ENCODE measurements around the gene CCDC88B.

CCDC88B gene

GRCh38 chr11:64360448-64360921, 20.5 kb downstream of the CCDC88B start:
- no peak for TF ChIP-seq REST (IDR thresholded peaks at IDR 0.05; ENCODE audit: insufficient read depth in 1 of 2, low read depth in 2 of 2, low read length in 2 of 2)
- no peak for TF ChIP-seq POLR2AphosphoS5 (IDR thresholded peaks at IDR 0.05; ENCODE audit: low read depth, low read length)
- TF ChIP-seq SIN3A (IDR thresholded peaks at IDR 0.05; ENCODE audit: borderline replicate concordance, insufficient read depth, low read length), result no peak
- TF ChIP-seq TAF1 (IDR thresholded peaks at IDR 0.05; ENCODE audit: borderline replicate concordance, insufficient read depth, low read length), result no peak
- TF ChIP-seq FOXP2 (optimal IDR thresholded peaks at IDR 0.05; ENCODE audit: borderline replicate concordance, extremely low read depth, extremely low read length, insufficient read depth), result no peak

GRCh38 chr11:64361659-64362058, 21.7 kb downstream of the CCDC88B start:
- no peak for TF ChIP-seq REST (IDR thresholded peaks at IDR 0.05; ENCODE audit: insufficient read depth in 1 of 2, low read depth in 2 of 2, low read length in 2 of 2)
- TF ChIP-seq TAF1 (IDR thresholded peaks at IDR 0.05; ENCODE audit: borderline replicate concordance, insufficient read depth, low read length), result no peak
- TF ChIP-seq SIN3A (IDR thresholded peaks at IDR 0.05; ENCODE audit: borderline replicate concordance, insufficient read depth, low read length), result no peak
- TF ChIP-seq POLR2AphosphoS5 (IDR thresholded peaks at IDR 0.05; ENCODE audit: low read depth, low read length), result no peak
- TF ChIP-seq FOXP2 (optimal IDR thresholded peaks at IDR 0.05; ENCODE audit: borderline replicate concordance, extremely low read depth, extremely low read length, insufficient read depth), result no peak

GRCh38 chr11:64362339-64362738, 22.3 kb downstream of the CCDC88B start:
- TF ChIP-seq REST (IDR thresholded peaks at IDR 0.05; ENCODE audit: insufficient read depth in 1 of 2, low read depth in 2 of 2, low read length in 2 of 2) (no peak), FOXP2 (optimal IDR thresholded peaks at IDR 0.05; ENCODE audit: borderline replicate concordance, extremely low read depth, extremely low read length, insufficient read depth) (no peak), SIN3A (IDR thresholded peaks at IDR 0.05; ENCODE audit: borderline replicate concordance, insufficient read depth, low read length) (no peak), TAF1 (IDR thresholded peaks at IDR 0.05; ENCODE audit: borderline replicate concordance, insufficient read depth, low read length) (no peak), POLR2AphosphoS5 (IDR thresholded peaks at IDR 0.05; ENCODE audit: low read depth, low read length) (no peak)

- TF ChIP-seq REST (IDR thresholded peaks at IDR 0.05; ENCODE audit: insufficient read depth in 1 of 2, low read depth in 2 of 2, low read length in 2 of 2) (no peak), FOXP2 (optimal IDR thresholded peaks at IDR 0.05; ENCODE audit: borderline replicate concordance, extremely low read depth, extremely low read length, insufficient read depth) (no peak), SIN3A (IDR thresholded peaks at IDR 0.05; ENCODE audit: borderline replicate concordance, insufficient read depth, low read length) (no peak), POLR2AphosphoS5 (IDR thresholded peaks at IDR 0.05; ENCODE audit: low read depth, low read length) (no peak), TAF1 (IDR thresholded peaks at IDR 0.05; ENCODE audit: borderline replicate concordance, insufficient read depth, low read length) (no peak)
These were observed 24.4 kb downstream of the CCDC88B start for GRCh38 chr11:64364435-64364834.

- no peak for TF ChIP-seq SIN3A (IDR thresholded peaks at IDR 0.05; ENCODE audit: borderline replicate concordance, insufficient read depth, low read length)
- TF ChIP-seq TAF1 (IDR thresholded peaks at IDR 0.05; ENCODE audit: borderline replicate concordance, insufficient read depth, low read length), result no peak
- TF ChIP-seq REST (IDR thresholded peaks at IDR 0.05; ENCODE audit: insufficient read depth in 1 of 2, low read depth in 2 of 2, low read length in 2 of 2), result no peak
- no peak for TF ChIP-seq FOXP2 (optimal IDR thresholded peaks at IDR 0.05; ENCODE audit: borderline replicate concordance, extremely low read depth, extremely low read length, insufficient read depth)
- no peak for TF ChIP-seq POLR2AphosphoS5 (IDR thresholded peaks at IDR 0.05; ENCODE audit: low read depth, low read length)
These were observed 24.9 kb downstream of the CCDC88B start for GRCh38 chr11:64364911-64365310.

All from PFSK-1 (cell line).